ENCODE results near the gene PTPRN2. TPM values are rescaled to one million over a fixed set of nuclear protein-coding genes. Genes with fewer than 3 reads are reported as not detected.

The PTPRN2 gene
- total and polyA plus RNA-seq, 2 donors (not counting 3 experiments of a cell fraction or from before 2014, with no cell fraction given) = 0.62 to 0.88 TPM

- BruUV-seq (replicated peaks) = no TSS peak
- ChIA-PET POLR2A (no interaction called here), CTCF (no interaction called here)
- Histone ChIP-seq H3K27me3 (ENCODE audit: control insufficient read depth in 2 of 2, insufficient read depth in 2 of 2, low read length in 2 of 2) (no peaks in the 10 kb centered on the region), H3K36me3 (ENCODE audit: control insufficient read depth in 2 of 2, extremely low read depth in 1 of 2, insufficient read depth in 2 of 2, low read length in 2 of 2) (no peaks in the 10 kb centered on the region), H3K4me3 (replicated peaks in 1 of 3; ENCODE audit: insufficient read depth in 1 of 3, low read depth in 1 of 3, low read length in 3 of 3) (no peak overlapping the region), H3K27ac (ENCODE audit: insufficient read depth, low read depth, low read length) (no peak overlapping the region), H3K9me3 (replicated peaks; ENCODE audit: control insufficient read depth, insufficient read depth, low read length) (no peaks in the 10 kb centered on the region), H3K9me1 (replicated peaks; ENCODE audit: control insufficient read depth, extremely low read depth, insufficient read depth, low read length) (no peaks in the 10 kb centered on the region), H3K9ac (replicated peaks; ENCODE audit: extremely low read depth, insufficient read depth, low read length) (no peak overlapping the region), H3K4me2 (ENCODE audit: insufficient read depth, low read length) (no peak overlapping the region), H3K4me1 (ENCODE audit: control insufficient read depth, extremely low read depth, insufficient read depth, low read length) (no peaks in the 10 kb centered on the region), H3K79me2 (ENCODE audit: control insufficient read depth, insufficient read depth, low read length) (no peaks in the 10 kb centered on the region), H4K20me1 (replicated peaks; ENCODE audit: control insufficient read depth, extremely low read depth, insufficient read depth, low read length) (no peaks in the 10 kb centered on the region), H2AFZ (ENCODE audit: low read depth, low read length) (no peak overlapping the region)
- FAIRE-seq (no peak), DNase-seq (ENCODE audit: low read depth, low spot score) (no peak)
- dilution Hi-C loops (cut with MboI; ENCODE audit: extremely low pct_ligation_motif_present, low sequenced_read_pairs) = no loop called here
- intact Hi-C loops (cut with micrococcal nuclease) = no loop called here
- TF ChIP-seq CTCF (IDR thresholded peaks at IDR 0.05; ENCODE audit: extremely low read depth in 1 of 2, insufficient read depth in 1 of 2, low read depth in 1 of 2, low read length in 2 of 2) (no peak), MAX (IDR thresholded peaks at IDR 0.05; ENCODE audit: insufficient read depth, insufficient read length) (no peak), GATA2 (IDR thresholded peaks at IDR 0.05; ENCODE audit: insufficient read depth, insufficient read length, low read depth, low read length) (no peak), POLR2A (IDR thresholded peaks at IDR 0.05; ENCODE audit: low read depth, low read length) (no peak), EZH2 (IDR thresholded peaks at IDR 0.05; ENCODE audit: borderline replicate concordance, low read depth, low read length, severe bottlenecking) (no peak), FOS (IDR thresholded peaks at IDR 0.05; ENCODE audit: borderline replicate concordance, insufficient read depth, low read length) (no peak), POLR2AphosphoS5 (IDR thresholded peaks at IDR 0.05; ENCODE audit: insufficient read depth, low read depth, low read length) (no peak), JUN (IDR thresholded peaks at IDR 0.05; ENCODE audit: borderline replicate concordance, insufficient read depth, insufficient read length, low read depth) (no peak), MYC (IDR thresholded peaks at IDR 0.05; ENCODE audit: low read depth, low read length) (no peak)
Measured at GRCh38 chr7:158468181-158468580, 119.4 kb downstream of the PTPRN2 start.

Measured in endothelial cell of umbilical vein (primary cell).